ENCODE data around the gene POMGNT2.

- TF ChIP-seq CTCF (conservative IDR thresholded peaks at IDR 0.05; ENCODE audit: low read length) = no peak
- no peak for TF ChIP-seq EZH2phosphoT487 (IDR thresholded peaks at IDR 0.05; ENCODE audit: borderline replicate concordance)
Observed at GRCh38 chr3:43138488-43139231, 32.8 kb upstream of the POMGNT2 start.
